HepG2 (cell line): ENCODE measurements around the gene STIM1. TPM values are rescaled to one million over a fixed set of nuclear protein-coding genes. Genes with fewer than 3 reads are reported as not detected.

Experiments used
- AHR ChIP-seq: IDR thresholded peaks from 2 replicates; pipeline ENCODE4 v1.6.1; 2018; ENCODE audit warnings: missing genetic modification reagents, missing compliant biosample characterization
- CREM ChIP-seq, 2 experiments: sonication (generic) in 1 of 2; formaldehyde crosslinking in 1 of 2; IDR thresholded peaks; 2 replicates each; pipeline versions ENCODE4 v1.4.0 to v1.6.1; 2016 to 2020; ENCODE audit warnings: antibody characterized with exemption in 1 of 2, mild to moderate bottlenecking in 1 of 2, missing genetic modification reagents in 1 of 2
- GABPA ChIP-seq, 2 experiments: IDR thresholded peaks; 2 replicates each; pipeline ENCODE4 v1.6.1; 2011 to 2016; ENCODE audit warnings: low read depth in 2 of 2, low read length in 1 of 2, missing biosample characterization in 1 of 2, missing genetic modification characterization in 1 of 2
- HOXA7 ChIP-seq: sonication (generic); formaldehyde crosslinking; IDR thresholded peaks from 2 replicates; pipeline ENCODE4 v1.8.1; 2022; ENCODE audit warnings: mild to moderate bottlenecking, missing genetic modification reagents, moderate library complexity
- NR2F1 ChIP-seq, 2 experiments: fragments of 450-650 bp in 1 of 2; formaldehyde crosslinking in 1 of 2; IDR thresholded peaks; 2 replicates each; pipeline versions ENCODE4 v1.5.0 to v1.6.1; 2016 to 2020; ENCODE audit warnings: mild to moderate bottlenecking in 1 of 2, missing compliant biosample characterization in 1 of 2, missing genetic modification reagents in 1 of 2, moderate library complexity in 1 of 2
- POLR2AphosphoS5 ChIP-seq: IDR thresholded peaks from 2 replicates; pipeline ENCODE4 v1.6.1; 2012; ENCODE audit warnings: low read depth, low read length
- PRDM10 ChIP-seq: sonication (generic); formaldehyde crosslinking; IDR thresholded peaks from 2 replicates; pipeline ENCODE4 v1.4.0; 2020; ENCODE audit warnings: low read depth, missing genetic modification reagents
- ZBTB4 ChIP-seq: sonication (generic); formaldehyde crosslinking; IDR thresholded peaks from 2 replicates; pipeline ENCODE4 v1.4.0; 2020; ENCODE audit warnings: missing genetic modification reagents, mild to moderate bottlenecking, borderline replicate concordance
- ZNF484 ChIP-seq: sonication (generic); formaldehyde crosslinking; IDR thresholded peaks from 2 replicates; pipeline ENCODE4 v1.5.1; 2020; ENCODE audit warnings: mild to moderate bottlenecking, low read depth, missing genetic modification reagents, borderline replicate concordance
- polyA plus RNA-seq, 8 experiments: library from polyadenylated mRNA; depleted of rRNA in 3 of 8; stranded (reverse) in 7 of 8; unstranded in 1 of 8; fragments of >200 nt; fragmentation: Illumina TruSeq in 4 of 8; extraction: Trizol in 4 of 8; gene quantifications; 2 replicates each; pipeline versions ENCODE4 v1.2.1 to v1.2.3, GENCODE V29; 2011 to 2016; ENCODE audit warnings: low read depth in 4 of 8, missing spikeins in 1 of 8, mixed read lengths in 1 of 8; ENCODE audit not compliant: insufficient read depth in 1 of 8
- total RNA-seq, 5 experiments: library from RNA; depleted of rRNA; stranded (reverse); fragments of >200 nt; fragmentation: Illumina TruSeq; extraction: Trizol; gene quantifications; 2 replicates each; pipeline ENCODE4 v1.2.3, GENCODE V29; 2016; ENCODE audit warnings: low read depth in 1 of 5

The STIM1 gene
- total and polyA plus RNA-seq, 2 of the 13 experiments (the other 11 are each of a cell fraction or from before 2014, with no cell fraction given) = 19.2 to 28.5 TPM

- TF ChIP-seq ZBTB4 (CRISPR knock-in tag) = 0 out of 2 replicates have a peak, but pooled peaks have one; percentile 15
- no peak for TF ChIP-seq ZNF484 (CRISPR knock-in tag)
- TF ChIP-seq AHR (CRISPR knock-in tag) = no peak
- no peak for TF ChIP-seq NR2F1 (CRISPR knock-in tag; IDR thresholded peaks at IDR 0.05)
- no peak for TF ChIP-seq GABPA (IDR thresholded peaks at IDR 0.05; ENCODE audit: low read depth, low read length)
- TF ChIP-seq GABPA (CRISPR knock-in tag; IDR thresholded peaks at IDR 0.05; ENCODE audit: low read depth) = no peak
- TF ChIP-seq POLR2AphosphoS5 = no peak
- TF ChIP-seq PRDM10 (CRISPR knock-in tag) = peak; percentile 88
- TF ChIP-seq HOXA7 = no peak
- TF ChIP-seq CREM (IDR thresholded peaks at IDR 0.05) = no peak
- TF ChIP-seq CREM (CRISPR knock-in tag; IDR thresholded peaks at IDR 0.05) = no peak
Measured at GRCh38 chr11:3854660-3854976, 846 bp upstream of the STIM1 start (continued).
